ENCODE results near the gene AMZ2. TPM values are rescaled to one million over a fixed set of nuclear protein-coding genes. Genes with fewer than 3 reads are reported as not detected.

AMZ2 gene
- total and polyA plus RNA-seq, 2 experiments from 2014 or later: 54.2 to 71.5 TPM

DNA sequence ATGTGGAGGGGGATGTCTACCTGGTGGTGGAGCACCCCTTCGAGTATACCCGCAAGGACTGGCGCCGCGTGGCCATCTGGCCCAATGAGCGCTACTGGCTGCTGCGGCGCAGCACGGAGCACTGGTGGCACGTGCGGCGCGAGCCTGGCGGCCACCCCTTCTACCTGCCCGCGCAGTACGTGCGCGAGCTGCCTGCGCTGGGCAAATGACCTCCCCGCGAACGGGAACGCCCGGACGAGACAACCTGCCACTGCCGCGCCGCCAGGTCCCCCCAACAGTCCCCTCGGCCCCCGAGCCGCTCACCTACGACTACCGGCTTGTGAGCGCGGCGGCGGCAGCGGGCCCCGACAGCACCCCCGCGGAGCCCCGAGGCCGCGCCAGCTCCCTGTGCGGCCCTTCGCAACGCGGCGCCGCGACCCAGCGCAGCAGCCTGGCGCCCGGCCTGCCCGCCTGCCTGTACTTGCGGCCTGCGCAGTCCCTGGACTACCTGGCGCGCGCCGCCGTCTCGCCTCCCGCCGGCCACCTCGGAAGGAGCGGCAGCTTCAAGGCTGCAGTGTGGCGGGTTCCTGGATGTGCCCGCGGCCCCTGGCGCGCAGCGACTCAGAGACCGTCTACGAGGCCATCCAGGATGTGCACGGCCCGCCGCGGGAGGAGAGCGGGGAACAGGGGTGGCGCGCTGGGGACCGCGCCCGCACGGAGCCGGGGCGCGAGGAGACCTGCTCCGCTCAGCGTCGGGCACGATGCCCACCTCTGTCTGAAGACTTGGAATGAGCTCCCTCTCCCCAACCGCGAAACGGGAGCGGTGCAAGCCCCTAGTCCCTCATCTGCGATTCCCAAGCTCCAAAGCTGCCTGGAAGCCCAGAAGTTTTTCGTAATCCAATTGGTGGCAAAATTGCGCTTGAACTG, 48.7 kb upstream of the AMZ2 start:
- peak overlapping the region; percentile 66; the same call in 1 of the 2 replicates for H2AFZ ChIP-seq
- 0 out of 2 replicates have a peak, but pooled peaks cover 11% of the 10 kb centered on the region for H3F3A ChIP-seq (replicated peaks; ENCODE audit: low read depth)
- peak; percentile 75 for TF ChIP-seq EZH2 (IDR thresholded peaks at IDR 0.05; ENCODE audit: low read depth, unreplicated experiment)
- no peak for TF ChIP-seq POLR2AphosphoS5 (IDR thresholded peaks at IDR 0.05; ENCODE audit: low read depth)
- TF ChIP-seq NANOG (IDR thresholded peaks at IDR 0.05; ENCODE audit: borderline replicate concordance): no peak
- ATAC-seq: peak; percentile 15
- peaks cover 18% of the 10 kb centered on the region for H3K4me1 ChIP-seq (ENCODE audit: insufficient read depth)
- no peak overlapping the region for H3K27ac ChIP-seq (ENCODE audit: low read depth)
- Mint-ChIP-seq H3K27ac (no peak overlapping the region), H3K27me3 (ENCODE audit: insufficient read depth, low read depth, poor library complexity) (peaks cover 94% of the 10 kb centered on the region), H3K4me1 (peaks cover 26% of the 10 kb centered on the region), H3K4me3 (peak overlapping the region; percentile 67), H3K9me3 (peaks cover 4% of the 10 kb centered on the region; the same call in 2 of the 3 replicates), H3K36me3 (ENCODE audit: low read depth) (no peaks in the 10 kb centered on the region; the same call in 2 of the 3 replicates)
- H3K4me2 ChIP-seq: peak overlapping the region; percentile 87
- peaks cover 100% of the 10 kb centered on the region for H3K27me3 ChIP-seq (ENCODE audit: insufficient read depth)
- H4K20me1 ChIP-seq (replicated peaks; ENCODE audit: insufficient read depth): peaks cover 11% of the 10 kb centered on the region
- DNase-seq (ENCODE audit: low spot score): peak; percentile 58
- peak overlapping the region; percentile 72 for H3K4me3 ChIP-seq
- no peaks in the 10 kb centered on the region for H3K79me2 ChIP-seq (replicated peaks; ENCODE audit: insufficient read depth)
- no peaks in the 10 kb centered on the region for H3K9me2 ChIP-seq (ENCODE audit: insufficient read depth)
- no peaks in the 10 kb centered on the region for H3K36me3 ChIP-seq (ENCODE audit: insufficient read depth)

DNA sequence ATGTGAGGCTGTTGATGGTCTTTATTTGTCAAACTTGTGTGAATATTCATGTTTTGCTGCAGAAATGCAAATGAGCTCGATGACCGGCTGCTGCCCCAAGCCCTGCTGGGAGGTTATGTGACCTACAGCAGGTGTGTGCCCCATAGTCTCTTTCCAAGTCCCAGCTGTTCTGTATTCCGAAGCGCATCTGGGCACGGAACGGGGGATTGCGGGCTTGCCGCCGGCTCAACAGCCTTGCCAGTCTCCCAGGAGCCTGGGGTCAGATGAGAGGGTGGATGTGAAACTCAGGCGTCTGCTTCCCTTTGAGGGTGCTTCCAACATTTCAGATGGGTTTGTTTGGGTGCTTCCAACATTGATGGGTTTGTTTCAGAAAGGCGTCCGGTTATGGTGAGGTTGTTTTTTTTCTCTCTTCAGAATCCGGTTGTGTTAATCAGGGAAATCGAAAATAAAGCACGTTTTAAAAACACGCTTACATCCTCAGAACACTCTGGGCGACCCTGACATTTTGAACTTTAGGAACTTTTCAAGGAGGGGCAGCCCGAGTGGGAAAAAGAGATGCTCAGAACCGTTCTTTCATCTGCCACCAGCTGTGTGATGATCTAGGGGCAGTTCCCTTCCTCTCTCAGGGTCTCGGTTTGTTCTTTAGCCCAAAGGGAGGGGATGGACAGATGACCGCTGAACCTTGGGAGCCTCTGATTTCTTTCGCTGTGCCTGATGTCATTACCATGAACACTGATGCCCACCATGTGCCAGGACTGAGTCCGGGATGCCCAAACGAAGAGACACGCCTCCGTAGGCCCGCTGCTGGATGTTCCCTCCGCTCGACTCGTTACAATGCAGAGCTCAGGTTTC, 47.8 kb upstream of the AMZ2 start:
- H3K4me2 ChIP-seq: peak overlapping the region; percentile 87
- Mint-ChIP-seq H3K27me3 (ENCODE audit: insufficient read depth, low read depth, poor library complexity) (peaks cover 93% of the 10 kb centered on the region), H3K4me1 (peaks cover 26% of the 10 kb centered on the region), H3K27ac (no peak overlapping the region), H3K9me3 (peaks cover 4% of the 10 kb centered on the region; the same call in 2 of the 3 replicates), H3K36me3 (ENCODE audit: low read depth) (no peaks in the 10 kb centered on the region; the same call in 2 of the 3 replicates), H3K4me3 (peak overlapping the region; percentile 67)
- H3K79me2 ChIP-seq (replicated peaks; ENCODE audit: insufficient read depth): no peaks in the 10 kb centered on the region
- H3K27me3 ChIP-seq (ENCODE audit: insufficient read depth): peaks cover 100% of the 10 kb centered on the region
- H3K9me2 ChIP-seq (ENCODE audit: insufficient read depth): no peaks in the 10 kb centered on the region
- peaks cover 11% of the 10 kb centered on the region for H4K20me1 ChIP-seq (replicated peaks; ENCODE audit: insufficient read depth)
- H2AFZ ChIP-seq: 0 out of 2 replicates have a peak overlapping the region, but pooled peaks have one; percentile 66
- H3K36me3 ChIP-seq (ENCODE audit: insufficient read depth): no peaks in the 10 kb centered on the region
- 0 out of 2 replicates have a peak, but pooled peaks cover 11% of the 10 kb centered on the region for H3F3A ChIP-seq (replicated peaks; ENCODE audit: low read depth)
- TF ChIP-seq, protein P1, sequence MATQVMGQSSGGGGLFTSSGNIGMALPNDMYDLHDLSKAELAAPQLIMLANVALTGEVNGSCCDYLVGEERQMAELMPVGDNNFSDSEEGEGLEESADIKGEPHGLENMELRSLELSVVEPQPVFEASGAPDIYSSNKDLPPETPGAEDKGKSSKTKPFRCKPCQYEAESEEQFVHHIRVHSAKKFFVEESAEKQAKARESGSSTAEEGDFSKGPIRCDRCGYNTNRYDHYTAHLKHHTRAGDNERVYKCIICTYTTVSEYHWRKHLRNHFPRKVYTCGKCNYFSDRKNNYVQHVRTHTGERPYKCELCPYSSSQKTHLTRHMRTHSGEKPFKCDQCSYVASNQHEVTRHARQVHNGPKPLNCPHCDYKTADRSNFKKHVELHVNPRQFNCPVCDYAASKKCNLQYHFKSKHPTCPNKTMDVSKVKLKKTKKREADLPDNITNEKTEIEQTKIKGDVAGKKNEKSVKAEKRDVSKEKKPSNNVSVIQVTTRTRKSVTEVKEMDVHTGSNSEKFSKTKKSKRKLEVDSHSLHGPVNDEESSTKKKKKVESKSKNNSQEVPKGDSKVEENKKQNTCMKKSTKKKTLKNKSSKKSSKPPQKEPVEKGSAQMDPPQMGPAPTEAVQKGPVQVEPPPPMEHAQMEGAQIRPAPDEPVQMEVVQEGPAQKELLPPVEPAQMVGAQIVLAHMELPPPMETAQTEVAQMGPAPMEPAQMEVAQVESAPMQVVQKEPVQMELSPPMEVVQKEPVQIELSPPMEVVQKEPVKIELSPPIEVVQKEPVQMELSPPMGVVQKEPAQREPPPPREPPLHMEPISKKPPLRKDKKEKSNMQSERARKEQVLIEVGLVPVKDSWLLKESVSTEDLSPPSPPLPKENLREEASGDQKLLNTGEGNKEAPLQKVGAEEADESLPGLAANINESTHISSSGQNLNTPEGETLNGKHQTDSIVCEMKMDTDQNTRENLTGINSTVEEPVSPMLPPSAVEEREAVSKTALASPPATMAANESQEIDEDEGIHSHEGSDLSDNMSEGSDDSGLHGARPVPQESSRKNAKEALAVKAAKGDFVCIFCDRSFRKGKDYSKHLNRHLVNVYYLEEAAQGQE (IDR thresholded peaks at IDR 0.05; ENCODE audit: unreplicated experiment): no peak
- TF ChIP-seq EZH2 (IDR thresholded peaks at IDR 0.05; ENCODE audit: low read depth, unreplicated experiment): peak; percentile 57
- DNase-seq (ENCODE audit: low spot score) (peak; percentile 54), ATAC-seq (peak; percentile 0; the same call in 1 of the 3 replicates)
- no peak overlapping the region for H3K27ac ChIP-seq (ENCODE audit: low read depth)
- peak overlapping the region; percentile 72 for H3K4me3 ChIP-seq
- H3K4me1 ChIP-seq (ENCODE audit: insufficient read depth): peaks cover 22% of the 10 kb centered on the region

Data from GM23338 (cell line).